ENCODE data around the gene PLXNA4.

DNA sequence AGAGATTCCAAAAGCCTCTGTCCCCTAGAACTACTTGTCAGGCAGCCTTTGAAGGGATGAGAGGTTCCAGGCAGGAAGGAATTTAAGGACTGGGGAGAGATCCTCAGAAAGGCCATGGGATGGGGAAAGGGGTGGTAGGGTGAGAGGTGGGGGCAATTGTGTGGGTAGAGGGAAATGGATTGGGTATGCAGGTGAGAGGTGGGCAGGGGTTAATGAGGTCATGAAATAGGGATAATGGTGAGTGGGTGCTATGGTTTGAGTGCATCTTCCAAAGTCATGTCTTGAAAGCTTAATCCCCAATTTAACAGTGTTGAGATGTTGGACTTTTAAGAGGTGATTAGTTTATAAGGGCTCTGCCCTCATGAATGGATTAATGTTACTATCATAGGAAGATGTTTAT lies 383.5 kb downstream of the PLXNA4 start:
- TF ChIP-seq, protein P1, sequence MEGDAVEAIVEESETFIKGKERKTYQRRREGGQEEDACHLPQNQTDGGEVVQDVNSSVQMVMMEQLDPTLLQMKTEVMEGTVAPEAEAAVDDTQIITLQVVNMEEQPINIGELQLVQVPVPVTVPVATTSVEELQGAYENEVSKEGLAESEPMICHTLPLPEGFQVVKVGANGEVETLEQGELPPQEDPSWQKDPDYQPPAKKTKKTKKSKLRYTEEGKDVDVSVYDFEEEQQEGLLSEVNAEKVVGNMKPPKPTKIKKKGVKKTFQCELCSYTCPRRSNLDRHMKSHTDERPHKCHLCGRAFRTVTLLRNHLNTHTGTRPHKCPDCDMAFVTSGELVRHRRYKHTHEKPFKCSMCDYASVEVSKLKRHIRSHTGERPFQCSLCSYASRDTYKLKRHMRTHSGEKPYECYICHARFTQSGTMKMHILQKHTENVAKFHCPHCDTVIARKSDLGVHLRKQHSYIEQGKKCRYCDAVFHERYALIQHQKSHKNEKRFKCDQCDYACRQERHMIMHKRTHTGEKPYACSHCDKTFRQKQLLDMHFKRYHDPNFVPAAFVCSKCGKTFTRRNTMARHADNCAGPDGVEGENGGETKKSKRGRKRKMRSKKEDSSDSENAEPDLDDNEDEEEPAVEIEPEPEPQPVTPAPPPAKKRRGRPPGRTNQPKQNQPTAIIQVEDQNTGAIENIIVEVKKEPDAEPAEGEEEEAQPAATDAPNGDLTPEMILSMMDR (IDR thresholded peaks at IDR 0.05; ENCODE audit: insufficient read depth, low read length, poor library complexity, severe bottlenecking) = no peak
- no peak for TF ChIP-seq EZH2phosphoT487 (conservative IDR thresholded peaks at IDR 0.05; ENCODE audit: low read length)
